Stimulated activated CD8-positive, alpha-beta memory T cell treated with anti-CD3 and anti-CD28 coated beads, Interleukin-4, amount 100 ng/mL, for 4 hours (primary cell): ENCODE measurements around the gene STRIP1.

ENCODE experiments used
- DNase-seq, 2 donors: peaks; one replicate each; pipeline ENCODE4 v3.0.0-alpha.2; 2020; ENCODE audit warnings: low read depth in 2 of 2, low spot score in 1 of 2

Gene STRIP1

DNA sequence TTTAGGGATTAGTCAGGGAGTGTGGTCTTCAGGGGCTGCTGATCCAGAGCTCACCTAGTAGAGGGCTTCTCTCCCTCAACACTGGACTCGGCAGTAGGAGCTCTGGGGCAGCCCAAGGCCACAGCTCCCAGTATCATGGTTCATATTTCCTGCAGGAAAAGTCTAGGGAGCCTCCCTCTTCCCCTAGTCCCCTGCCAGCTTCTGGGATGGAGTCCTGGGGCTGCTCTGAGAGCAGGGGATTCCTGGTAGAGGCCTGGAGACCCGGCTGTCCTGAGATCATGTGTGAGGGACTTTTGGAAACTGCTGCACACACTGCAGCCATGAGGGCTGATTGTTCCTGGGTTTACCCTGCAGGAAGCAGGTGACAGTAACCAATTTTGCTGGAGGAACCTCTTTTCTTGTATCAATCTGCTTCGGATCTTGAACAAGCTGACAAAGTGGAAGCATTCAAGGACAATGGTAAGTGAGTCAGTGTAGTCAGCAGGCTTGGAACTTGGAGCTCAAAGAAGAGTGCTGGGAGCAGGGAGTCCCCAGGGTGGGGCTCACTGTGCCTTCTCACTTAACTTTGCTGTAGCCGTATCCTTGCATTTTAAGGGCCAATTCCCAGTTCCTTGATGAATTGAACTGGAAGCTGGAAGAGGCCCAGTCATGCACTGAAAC lies 16.3 kb downstream of the STRIP1 start:
- no peak for DNase-seq

DNA sequence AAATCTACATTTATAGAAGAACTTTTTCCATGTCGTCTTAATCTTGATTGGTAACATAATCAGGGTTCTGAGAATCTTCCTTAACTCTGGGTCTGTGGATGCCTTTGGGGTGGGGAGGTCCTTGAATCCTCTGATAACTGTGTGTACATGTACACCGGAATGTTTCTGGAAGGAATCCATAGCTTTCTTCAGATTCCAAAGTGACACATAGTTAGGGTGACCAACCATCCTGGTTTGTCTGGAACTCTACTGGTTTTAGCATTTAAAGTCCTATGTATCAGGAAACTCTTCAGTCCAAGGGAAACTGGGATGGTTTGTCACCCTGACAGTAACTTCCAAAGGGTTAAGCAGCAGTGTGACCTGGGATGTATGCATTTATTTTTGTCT lies 16.8 kb downstream of the STRIP1 start:
- DNase-seq = no peak

DNA sequence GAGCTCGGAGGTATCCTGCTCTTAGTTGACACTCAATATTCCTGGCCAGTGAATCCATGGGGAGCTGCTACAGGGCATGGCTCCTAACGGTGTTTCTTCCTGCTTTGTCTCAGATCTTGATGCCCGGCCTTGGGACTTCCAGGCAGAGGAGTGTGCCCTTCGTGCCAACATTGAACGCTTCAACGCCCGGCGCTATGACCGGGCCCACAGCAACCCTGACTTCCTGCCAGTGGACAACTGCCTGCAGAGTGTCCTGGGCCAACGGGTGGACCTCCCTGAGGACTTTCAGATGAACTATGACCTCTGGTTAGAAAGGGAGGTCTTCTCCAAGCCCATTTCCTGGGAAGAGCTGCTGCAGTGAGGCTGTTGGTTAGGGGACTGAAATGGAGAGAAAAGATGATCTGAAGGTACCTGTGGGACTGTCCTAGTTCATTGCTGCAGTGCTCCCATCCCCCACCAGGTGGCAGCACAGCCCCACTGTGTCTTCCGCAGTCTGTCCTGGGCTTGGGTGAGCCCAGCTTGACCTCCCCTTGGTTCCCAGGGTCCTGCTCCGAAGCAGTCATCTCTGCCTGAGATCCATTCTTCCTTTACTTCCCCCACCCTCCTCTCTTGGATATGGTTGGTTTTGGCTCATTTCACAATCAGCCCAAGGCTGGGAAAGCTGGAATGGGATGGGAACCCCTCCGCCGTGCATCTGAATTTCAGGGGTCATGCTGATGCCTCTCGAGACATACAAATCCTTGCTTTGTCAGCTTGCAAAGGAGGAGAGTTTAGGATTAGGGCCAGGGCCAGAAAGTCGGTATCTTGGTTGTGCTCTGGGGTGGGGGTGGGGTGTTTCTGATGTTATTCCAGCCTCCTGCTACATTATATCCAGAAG lies 19.4 kb downstream of the STRIP1 start:
- DNase-seq = peak in 1 of 2 donors; percentile 54

DNA sequence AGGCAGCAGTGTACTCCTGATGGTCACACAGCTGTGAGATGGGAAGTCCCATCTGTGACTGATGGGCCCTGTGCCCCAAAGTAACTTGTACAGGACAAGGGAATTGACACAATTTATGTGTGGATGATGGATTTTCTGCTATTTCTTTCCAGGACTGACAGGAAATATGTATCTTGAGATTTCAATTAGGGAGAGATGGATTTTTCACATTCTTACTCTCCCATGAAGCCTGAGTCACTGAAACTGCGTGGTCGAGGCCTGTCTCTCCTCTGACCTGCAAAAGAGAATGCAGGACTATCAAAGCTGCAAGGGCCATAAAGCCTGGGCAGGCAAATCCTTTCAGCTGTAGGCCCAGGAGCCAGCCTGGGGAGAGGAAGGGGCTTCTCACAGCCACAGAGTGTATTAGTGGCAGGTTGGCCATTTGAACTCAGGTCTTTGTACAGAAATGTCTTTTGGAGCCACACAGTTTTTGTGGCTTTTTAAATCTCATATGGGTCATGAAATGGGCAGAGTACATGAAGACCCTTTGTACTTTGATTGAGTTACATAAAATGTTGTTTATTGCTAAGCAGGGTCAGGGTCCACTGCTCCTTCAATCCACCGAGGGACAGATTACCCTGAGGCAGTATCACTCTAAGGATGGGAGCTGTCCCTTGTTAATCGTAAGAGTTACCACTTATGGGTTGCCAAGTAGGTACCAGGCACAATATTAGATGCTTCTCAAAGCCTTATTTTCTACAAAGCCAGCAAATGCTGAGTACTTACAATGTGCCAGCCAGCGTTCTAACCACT lies 21.3 kb downstream of the STRIP1 start:
- no peak for DNase-seq

DNA sequence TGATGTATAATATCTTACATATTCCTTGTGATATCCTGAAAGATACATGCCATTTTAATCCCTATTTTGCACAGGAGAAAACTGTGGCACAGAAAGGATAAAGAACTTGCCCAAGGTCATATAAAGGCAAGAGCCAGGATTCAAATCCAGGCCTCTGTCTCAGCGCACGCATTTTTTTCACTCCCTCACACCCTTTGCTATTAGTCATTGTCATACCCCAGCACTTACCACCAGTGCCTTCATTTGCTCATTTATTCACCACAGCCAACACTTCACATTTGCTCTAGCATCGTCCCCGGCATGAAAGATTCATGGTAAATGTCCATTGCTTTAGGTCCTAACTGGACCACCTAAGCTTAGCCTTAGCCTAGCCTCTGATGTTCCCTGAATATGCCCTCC lies 21.9 kb downstream of the STRIP1 start:
- DNase-seq = no peak

DNA sequence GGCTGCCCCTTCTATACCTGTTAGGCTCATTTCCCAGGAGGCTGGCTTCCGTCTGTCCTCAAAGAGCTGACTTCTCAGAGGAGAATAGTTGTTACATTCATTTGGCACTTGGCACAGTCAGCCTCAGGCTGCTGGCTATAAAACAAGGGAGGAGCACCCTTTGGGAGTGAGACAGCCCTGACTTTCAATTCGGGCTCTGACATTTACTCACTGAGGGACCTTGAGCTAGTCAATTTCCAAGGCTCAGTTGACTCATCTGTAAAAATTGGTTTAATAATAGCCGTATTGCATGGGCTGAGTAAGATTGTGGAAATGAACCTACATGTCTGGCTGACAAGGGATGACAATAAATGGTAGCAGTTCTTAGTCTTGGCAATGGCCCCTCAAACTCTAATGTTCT lies 22.4 kb downstream of the STRIP1 start:
- DNase-seq = no peak

DNA sequence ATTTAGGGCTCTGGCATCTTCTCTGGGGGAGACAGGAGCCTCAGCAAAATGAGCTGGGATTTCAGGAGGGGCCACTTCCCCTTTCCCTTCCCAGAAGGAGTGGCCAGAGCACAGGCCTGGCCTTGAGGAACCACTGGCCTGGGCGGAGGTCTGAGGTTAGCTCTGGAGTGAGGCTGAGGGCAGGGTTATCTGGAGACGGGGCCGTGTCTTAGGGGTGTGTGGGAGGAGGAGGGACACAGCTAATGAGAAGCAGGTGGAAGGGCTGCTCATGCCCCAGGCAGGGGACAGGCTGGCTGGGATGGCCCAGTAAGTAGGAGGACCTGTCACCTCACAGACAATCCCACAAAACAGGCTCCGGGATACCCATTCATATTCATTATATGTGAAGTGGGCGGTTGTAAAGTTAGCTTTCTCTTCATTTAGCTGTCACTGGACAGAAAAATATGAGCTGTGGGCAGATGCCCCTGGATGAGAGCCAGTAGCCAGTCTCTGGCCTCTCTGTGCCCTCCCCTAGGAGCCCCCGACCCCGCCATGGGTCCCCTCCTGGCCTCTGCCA lies 23.6 kb downstream of the STRIP1 start:
- no peak for DNase-seq

DNA sequence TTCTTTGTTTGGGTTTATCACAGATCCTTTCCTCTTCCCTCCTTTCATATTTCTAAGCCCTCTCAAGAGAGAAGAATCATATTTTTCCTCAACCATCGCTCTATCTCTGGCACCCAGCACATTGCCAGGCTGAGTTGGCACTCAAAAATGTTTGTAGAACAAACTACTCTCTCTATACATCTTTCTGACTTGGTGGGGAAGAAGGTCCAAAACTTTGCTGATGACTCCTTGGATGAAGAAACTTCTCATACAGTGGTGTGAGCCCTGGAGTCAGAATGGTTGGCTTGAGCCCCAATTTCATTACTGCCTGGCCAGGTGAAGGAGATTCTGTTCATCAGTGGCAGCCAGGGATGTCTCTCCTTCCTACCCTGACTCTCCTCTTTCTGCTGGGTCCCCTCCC lies 24.2 kb downstream of the STRIP1 start:
- no peak for DNase-seq

DNA sequence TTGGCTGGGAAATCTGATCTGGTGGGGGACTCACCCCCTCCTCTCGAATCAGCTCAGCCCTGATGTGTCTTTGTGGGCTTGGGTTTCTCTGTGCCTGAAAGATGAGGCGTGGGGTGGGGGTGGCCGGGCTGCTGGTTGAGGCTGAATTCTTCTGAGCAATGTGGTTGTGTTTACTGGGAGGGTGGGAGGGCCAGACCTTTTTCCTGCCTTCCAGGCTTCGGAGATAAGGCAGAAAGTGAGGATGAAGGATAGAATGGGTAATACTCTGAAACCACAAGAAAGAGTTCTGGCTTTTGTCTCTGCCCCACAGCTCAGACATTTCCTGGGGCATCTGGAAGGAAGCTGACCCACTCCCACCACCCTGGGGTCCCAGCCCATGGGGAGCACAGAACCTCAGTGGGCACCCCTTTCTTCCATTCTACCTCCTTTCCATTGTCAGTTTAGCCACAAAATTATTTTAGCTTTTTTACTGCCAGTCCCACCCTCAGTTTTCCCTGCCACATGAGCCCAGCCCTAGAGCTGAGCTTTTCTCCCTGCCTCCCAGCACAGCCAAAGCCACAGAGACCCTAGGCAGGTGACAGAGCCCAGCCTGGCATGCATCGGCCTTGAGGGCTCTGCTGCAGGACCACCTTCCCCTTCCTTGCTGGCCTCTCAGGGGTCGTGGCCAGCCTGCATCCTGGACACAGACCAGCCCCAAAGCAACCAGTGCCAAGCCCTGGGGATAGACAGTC lies 24.9 kb downstream of the STRIP1 start:
- no peak for DNase-seq

DNA sequence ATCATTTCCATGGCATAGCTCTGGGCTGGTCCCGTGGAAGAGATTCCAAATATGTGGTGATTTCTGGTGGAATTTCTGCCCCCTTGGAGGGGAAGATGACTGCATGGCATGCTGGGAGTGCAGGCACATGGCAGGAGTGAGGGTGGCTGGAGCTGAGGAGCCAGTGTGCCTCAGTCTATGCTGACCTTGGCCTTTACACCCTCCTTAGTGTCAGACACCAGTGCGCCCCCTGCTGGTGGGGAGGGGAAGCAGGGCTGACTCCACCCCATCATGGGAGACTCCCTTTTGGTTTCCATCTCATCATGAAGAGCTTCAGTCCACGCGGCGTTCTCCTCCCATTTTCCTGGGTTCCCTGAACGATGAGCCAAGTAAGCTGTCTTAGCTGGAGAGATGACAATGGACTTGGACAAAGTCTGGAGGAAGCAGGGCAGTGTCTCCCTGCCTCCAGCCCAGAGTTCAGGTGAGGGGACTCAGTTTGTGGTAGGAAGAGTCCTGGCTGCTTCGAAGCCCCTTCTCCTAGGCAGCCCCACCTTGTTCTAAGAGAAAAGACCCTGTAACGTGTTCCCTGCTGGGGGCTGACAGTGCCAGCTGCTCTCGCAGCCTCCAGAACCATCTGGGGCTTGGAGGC lies 25.7 kb downstream of the STRIP1 start:
- DNase-seq = peak; percentile 43 to 44

DNA sequence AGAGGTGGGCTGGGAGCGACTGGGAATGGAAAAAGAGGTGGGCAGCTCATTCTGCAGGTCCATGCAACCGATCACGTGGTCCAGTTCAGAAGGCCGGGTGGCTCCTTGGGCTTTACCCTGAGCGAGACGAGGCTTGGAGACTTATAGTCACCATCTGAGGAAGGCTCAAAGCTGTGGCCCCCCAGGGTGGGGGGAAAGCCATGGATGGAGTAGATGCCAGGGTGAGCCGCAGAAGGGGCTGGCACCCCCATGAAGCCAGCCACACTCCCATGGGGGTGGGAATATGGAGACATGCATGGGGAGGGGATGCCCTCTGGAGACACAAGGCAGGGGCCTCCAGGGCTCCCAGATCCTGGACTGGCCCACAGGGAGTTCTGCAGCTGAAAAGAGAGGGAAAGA lies 26.2 kb downstream of the STRIP1 start:
- no peak for DNase-seq

DNA sequence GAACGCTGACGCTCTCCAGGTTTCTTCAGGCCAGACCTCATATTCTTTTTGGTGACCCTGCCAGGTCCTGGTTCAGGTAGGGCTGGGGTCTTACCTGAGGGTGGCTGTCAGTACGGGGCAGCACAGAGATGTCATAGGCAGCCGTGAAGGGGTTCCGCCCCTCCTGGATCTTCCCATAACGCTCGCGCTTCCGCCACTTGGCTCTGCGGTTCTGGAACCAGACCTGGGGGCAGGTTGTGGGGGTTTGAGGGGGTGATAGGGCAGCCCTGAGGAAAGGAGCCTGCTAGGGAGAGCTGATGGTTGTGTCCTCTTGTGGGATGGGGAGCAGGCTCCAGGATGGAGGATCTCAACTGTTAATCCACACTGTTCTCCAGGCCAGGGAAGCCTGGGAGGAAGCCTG lies 26.9 kb downstream of the STRIP1 start:
- no peak for DNase-seq

DNA sequence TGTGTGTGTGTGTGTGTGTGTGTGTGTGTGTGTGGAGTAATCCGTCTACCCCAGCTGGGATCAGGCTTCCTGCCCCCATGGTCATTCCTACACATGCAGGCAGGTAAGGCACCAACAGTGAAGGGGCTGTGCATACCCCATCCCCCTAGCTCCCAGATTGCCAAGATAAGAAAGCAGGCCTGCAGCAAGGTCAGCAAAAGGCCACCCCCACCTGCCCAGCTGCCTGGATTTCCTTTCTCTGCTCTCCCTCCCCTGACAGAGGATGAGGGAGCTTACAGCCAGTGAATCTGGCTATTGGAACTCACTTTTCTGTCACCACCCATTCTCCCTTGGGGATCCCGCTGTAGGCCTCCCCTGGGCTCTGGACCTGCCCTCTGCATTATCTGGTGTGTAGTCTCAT lies 28.2 kb downstream of the STRIP1 start:
- no peak for DNase-seq

DNA sequence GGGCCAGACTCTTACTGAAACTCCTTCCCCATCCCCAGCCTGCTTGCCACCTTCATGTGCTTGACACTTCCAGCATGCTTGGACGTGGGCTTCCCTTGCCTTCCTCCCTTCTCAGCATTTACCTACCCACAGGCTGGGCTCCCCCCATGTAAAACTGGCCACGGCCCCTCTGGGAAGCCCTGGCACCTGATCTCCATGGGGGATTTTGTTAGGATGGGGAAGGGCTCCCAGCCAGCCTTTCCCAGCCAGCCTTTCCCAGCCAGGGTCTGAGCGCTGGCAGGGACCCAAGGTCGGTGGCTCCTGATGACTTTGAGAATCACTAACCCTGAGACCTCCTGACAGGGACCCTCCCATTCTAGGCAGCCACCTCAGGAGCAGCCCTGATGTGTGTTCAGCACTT lies 29.4 kb downstream of the STRIP1 start:
- DNase-seq = no peak

DNA sequence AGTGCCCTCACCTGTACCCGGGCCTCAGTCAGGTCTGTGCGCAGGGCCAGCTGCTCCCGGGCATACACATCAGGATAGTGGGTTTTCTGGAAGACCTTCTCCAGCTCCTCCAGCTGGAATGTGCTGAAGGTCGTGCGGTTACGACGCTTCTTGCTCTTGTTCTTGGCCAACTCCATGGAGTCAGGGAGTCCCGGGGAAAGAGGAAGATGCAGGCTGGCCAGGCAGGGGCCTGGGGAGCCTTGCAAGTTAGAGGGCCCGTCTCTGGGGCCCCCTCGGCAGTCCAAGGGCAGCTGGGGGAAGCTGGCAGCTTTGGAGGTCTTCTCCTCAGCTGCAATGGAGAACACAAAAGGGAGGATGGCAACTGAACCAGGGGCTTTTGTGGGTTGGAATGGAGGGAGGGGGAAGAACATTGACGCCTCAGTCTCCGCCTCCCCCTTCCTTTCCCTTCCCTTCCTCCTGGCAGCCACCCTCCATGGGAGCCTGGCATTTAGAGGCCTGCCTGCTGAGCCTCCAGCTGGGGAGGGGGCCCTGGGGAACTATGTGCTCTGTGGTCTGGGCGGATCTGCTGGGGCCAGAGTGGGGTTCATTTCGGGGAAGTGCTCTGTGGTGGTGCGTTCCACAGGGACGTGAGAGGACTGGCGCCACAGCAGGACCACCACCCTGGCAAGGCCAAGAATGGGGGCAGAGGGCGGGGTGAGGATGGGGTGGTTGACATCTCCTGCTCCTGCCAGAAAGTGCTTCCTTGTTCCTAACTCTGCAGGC lies 30.3 kb downstream of the STRIP1 start:
- no peak for DNase-seq

DNA sequence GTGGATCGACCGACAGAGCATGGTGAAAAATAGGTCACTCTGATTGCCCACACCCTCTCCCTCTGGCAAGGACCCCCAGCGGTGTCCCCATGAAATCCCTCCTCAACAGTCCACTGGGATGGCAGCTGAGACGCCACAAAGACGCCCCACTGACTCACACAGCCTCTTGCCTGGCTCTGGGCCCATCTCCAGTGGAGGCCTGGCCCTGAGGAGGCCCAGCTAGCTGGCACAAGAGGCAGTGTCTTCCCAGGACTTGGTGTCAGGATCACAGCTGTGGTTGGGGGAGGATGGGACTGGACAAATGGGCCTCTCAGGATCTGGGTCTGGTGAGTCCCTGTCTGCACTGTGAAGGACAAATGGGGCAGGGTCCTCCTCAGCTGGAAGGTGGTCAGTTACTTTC lies 31.4 kb downstream of the STRIP1 start:
- DNase-seq = no peak

DNA sequence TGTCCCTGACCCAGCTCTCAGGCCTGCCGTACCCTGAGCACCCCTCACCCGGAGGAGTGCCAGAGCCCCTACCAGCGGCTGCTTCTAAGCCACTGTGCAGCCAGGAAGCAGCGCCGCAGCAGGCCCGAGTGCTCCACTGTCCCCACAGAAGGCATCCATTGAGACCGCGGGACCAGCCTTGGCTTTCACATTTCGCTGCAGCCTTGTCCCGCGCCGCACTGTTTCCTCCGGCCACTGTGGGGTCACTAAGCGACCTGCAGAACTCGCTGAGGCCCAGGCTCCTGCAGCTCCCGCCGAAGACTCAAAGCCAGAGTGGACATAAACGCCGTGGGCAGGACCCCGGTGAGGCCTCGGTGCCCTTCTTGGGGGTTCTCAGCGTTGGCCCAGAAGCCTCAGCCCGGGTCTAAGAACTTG lies 33.1 kb downstream of the STRIP1 start:
- no peak for DNase-seq

DNA sequence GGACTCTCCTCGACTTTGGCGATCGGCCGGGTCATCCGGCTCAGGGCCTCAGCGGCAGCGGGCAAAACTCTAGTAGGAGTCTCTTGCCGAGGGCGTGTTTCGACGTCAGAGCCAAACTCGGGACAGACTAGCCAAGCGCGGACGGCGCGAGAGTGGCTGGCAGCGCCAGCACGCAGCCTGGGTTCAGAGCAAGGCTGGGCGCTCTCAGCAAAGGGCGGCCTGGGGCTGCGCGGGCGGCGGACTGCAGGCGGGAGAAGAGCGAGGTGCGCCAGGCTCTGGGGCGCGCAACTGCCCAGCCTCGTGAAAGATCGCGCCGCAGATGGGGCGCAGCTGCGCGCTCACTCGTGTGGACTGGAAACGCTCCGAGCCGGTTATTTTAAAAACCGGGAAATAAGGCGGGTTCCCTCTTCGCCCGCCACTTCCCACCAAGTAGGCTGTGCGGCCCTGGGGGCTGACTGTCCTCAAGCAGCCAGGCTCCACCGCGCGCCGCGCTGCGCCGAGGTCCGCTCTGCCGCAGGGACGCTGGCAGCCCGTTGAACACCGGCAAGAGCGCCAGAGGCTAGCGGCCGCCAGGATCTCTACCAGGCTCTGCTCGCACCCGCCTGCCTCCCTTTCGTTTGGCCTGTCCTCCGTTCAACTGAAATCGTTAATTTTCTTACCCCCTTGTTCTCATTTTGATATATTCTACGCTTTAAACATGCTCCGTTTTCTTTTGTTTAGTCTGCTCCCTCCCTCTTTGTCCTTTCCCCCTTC lies 33.6 kb downstream of the STRIP1 start:
- DNase-seq = no peak
